ENCODE results near the gene KRT85.

DNA sequence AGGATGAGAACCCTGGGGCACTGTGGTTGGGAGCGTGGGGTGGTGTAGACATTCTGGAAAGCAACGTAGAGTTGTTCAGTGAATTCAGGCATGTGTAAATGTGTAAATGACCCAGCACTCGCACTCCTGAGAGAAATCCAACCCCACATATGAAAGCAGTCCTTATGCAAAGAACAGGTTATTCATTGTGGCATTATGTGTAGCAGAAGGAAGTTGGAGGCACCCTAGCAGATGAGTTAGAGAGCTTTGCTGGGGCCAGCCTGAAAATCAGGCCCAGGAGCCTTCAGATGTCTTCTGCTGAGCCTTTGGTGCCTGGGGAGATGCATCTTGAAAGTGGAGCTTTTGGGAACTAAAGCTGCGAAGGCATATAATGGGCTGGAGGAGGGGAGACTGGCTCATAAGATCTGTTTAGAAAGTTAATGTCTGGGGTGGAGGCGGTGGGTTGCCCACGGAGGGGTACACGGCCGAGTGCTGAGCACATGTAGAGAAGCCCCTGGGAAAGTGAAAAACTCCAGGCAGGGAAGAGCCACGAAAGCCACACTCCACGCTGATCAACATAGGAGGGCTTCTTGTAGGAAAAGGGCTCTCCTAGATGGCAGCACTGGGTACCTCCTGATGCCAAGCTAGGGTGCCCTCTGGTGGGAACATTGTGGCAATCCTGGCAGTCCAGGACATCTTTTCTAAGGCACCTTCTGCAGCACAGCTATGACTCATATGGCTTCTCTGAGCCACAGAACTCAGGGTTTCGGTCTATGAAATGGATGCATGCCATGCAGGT, 40.0 kb downstream of the KRT85 start:
- TF ChIP-seq, protein P1, sequence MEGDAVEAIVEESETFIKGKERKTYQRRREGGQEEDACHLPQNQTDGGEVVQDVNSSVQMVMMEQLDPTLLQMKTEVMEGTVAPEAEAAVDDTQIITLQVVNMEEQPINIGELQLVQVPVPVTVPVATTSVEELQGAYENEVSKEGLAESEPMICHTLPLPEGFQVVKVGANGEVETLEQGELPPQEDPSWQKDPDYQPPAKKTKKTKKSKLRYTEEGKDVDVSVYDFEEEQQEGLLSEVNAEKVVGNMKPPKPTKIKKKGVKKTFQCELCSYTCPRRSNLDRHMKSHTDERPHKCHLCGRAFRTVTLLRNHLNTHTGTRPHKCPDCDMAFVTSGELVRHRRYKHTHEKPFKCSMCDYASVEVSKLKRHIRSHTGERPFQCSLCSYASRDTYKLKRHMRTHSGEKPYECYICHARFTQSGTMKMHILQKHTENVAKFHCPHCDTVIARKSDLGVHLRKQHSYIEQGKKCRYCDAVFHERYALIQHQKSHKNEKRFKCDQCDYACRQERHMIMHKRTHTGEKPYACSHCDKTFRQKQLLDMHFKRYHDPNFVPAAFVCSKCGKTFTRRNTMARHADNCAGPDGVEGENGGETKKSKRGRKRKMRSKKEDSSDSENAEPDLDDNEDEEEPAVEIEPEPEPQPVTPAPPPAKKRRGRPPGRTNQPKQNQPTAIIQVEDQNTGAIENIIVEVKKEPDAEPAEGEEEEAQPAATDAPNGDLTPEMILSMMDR (conservative IDR thresholded peaks at IDR 0.05; ENCODE audit: low read depth, low read length) = peak; percentile 97
- no peak for TF ChIP-seq EZH2 (IDR thresholded peaks at IDR 0.05; ENCODE audit: borderline replicate concordance, low read depth, low read length, poor library complexity, severe bottlenecking)

Data from A673 (cell line).